ENCODE data around the gene EFNA5. TPM values are rescaled to one million over a fixed set of nuclear protein-coding genes. Genes with fewer than 3 reads are reported as not detected.
A peak's percentile ranks its signal among the peaks of the same experiment; 100 is the strongest.

Gene EFNA5
- total and polyA plus RNA-seq, 2 of the 8 experiments (the other 6 are each of a cell fraction or from before 2014, with no cell fraction given): 9.6 to 21.8 TPM

DNA sequence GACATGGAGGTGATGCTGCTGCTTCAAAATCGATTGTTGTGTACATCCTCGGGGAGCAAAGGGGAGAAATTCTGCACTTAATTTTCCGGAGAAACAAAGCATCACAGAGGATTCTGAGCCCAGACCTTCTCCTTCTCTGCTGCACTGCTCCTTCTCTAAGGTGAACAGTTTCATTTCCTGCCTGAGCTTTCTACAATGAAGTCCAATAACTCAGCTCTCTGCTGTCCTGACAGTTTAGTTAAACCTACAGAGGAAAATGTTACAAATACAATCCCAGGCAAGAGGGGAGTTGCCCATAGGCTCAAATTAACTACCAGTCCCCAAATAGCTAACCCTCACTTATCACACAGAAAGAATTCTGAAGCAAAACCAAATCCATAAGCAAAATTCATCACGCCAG, 206.3 kb downstream of the EFNA5 start:
- Histone ChIP-seq H3K79me2 (ENCODE audit: control insufficient read depth in 1 of 2, insufficient read depth in 2 of 2, low read length in 2 of 2) (peaks cover 0 to 6% of the 10 kb centered on the region in 2 experiments; a peak in 1 of 4 replicates), H2BK120ac (replicated peaks; ENCODE audit: low read depth, low read length) (no peak overlapping the region), H2BK20ac (ENCODE audit: low read length) (no peak overlapping the region; the same call in 1 of the 2 replicates), H3K4me3 (ENCODE audit: extremely low read depth in 1 of 4, insufficient read depth in 2 of 4, low read depth in 3 of 4, low read length in 4 of 4) (no peak overlapping the region), H3K14ac (ENCODE audit: insufficient read length) (no peak overlapping the region), H2AFZ (ENCODE audit: low read length) (no peak overlapping the region), H3K27ac (ENCODE audit: low read depth, low read length) (no peak overlapping the region), H4K20me1 (replicated peaks in 1 of 2; ENCODE audit: control insufficient read depth in 1 of 2, insufficient read depth in 2 of 2, low read length in 2 of 2) (no peaks in the 10 kb centered on the region), H3K27me3 (replicated peaks in 1 of 4; ENCODE audit: control insufficient read depth in 3 of 4, extremely low read depth in 1 of 4, insufficient read depth in 3 of 4, low read length in 3 of 4) (no peaks in the 10 kb centered on the region), H2BK15ac (ENCODE audit: low read length) (no peak overlapping the region), H3K23me2 (ENCODE audit: low read depth, low read length) (no peaks in the 10 kb centered on the region), H3K23ac (ENCODE audit: insufficient read length) (no peak overlapping the region), H3K56ac (replicated peaks; ENCODE audit: insufficient read length, low read depth, low read length) (no peak overlapping the region), H3K9ac (replicated peaks in 1 of 4; ENCODE audit: extremely low read depth in 1 of 4, low read depth in 3 of 4, low read length in 3 of 4) (no peak overlapping the region), H3K18ac (ENCODE audit: extremely low read depth, low read length) (peak overlapping the region; percentile 5; the same call in 1 of the 2 replicates), H3K4ac (replicated peaks; ENCODE audit: insufficient read length, low read depth, low read length) (no peak overlapping the region), H3K4me2 (ENCODE audit: insufficient read depth in 1 of 2, low read depth in 2 of 2, low read length in 2 of 2) (peak overlapping the region in 1 of 2 experiments; percentile 41; a peak in 2 of 4 replicates), H3K4me1 (replicated peaks in 1 of 4; ENCODE audit: control insufficient read depth in 3 of 4, insufficient read depth in 4 of 4, low read length in 3 of 4) (peaks cover 8 to 30% (median 24%) of the 10 kb centered on the region in 4 experiments), H4K8ac (ENCODE audit: extremely low read depth, insufficient read depth, low read length) (no peak overlapping the region), H3K79me1 (ENCODE audit: low read depth, low read length) (no peaks in the 10 kb centered on the region), H2BK12ac (ENCODE audit: low read depth, low read length) (0 out of 2 replicates have a peak overlapping the region, but pooled peaks have one; percentile 32), H4K5ac (ENCODE audit: insufficient read length, low read depth, low read length) (no peak overlapping the region), H2AK5ac (ENCODE audit: low read depth, low read length) (no peak overlapping the region), H2BK5ac (ENCODE audit: low read depth, low read length) (no peak overlapping the region), H3K36me3 (ENCODE audit: control insufficient read depth in 2 of 4, insufficient read depth in 4 of 4, low read length in 3 of 4) (no peaks in the 10 kb centered on the region), H3K9me3 (ENCODE audit: insufficient read depth in 2 of 2, low read depth in 1 of 2, low read length in 1 of 2) (no peaks in the 10 kb centered on the region), H4K91ac (replicated peaks; ENCODE audit: insufficient read length, low read length) (no peak overlapping the region)
- TF ChIP-seq CHD1 (IDR thresholded peaks at IDR 0.05; ENCODE audit: low read depth, low read length) (no peak), RBBP5 (IDR thresholded peaks at IDR 0.05; ENCODE audit: borderline replicate concordance, low read depth, low read length) (no peak), CREB1 (IDR thresholded peaks at IDR 0.05) (no peak), TBP (IDR thresholded peaks at IDR 0.05; ENCODE audit: low read depth, low read length) (no peak)
- no peak for FAIRE-seq
- DNase-seq (ENCODE audit: low read depth in 1 of 2, low spot score in 2 of 2): no peak
- CTCF ChIA-PET (ENCODE audit: partially characterized antibody): interaction anchor here (1.4 to 1.7 kb wide), 2 partner anchors 12 to 61 kb away, joined by 3 read pairs; no protein-coding TSS in a partner anchor
- WGBS, 2 experiments (ENCODE audit: extremely low coverage in 1 of 2, insufficient coverage in 1 of 2, insufficient read length in 1 of 2, insufficient replicate concordance in 2 of 2, low coverage in 1 of 2, low lambda C conversion rate in 2 of 2, missing lambda C conversion rate in 1 of 2): 83% methylated on average over 4 of the region's 4 CpGs; no CpG with 5 or more reads in 1 of the 2 experiments
- POLR2A ChIA-PET (ENCODE audit: partially characterized antibody): interaction anchor here (1.2 kb wide), 1 partner anchor 9 kb away, joined by 4 read pairs; no protein-coding TSS in a partner anchor

All from H1 (cell line).